WTC11 (cell line): ENCODE measurements around the gene KIRREL3. TPM values are rescaled to one million over a fixed set of nuclear protein-coding genes. Genes with fewer than 3 reads are reported as not detected.

Experiments
- ATAC-seq: fragments of 200-7000 bp; cut with Tn5 transposase; 2 replicates; pipeline ENCODE4 v1.10.0; 2021; ENCODE audit warnings: mild to moderate bottlenecking, moderate library complexity
- CTCF ChIA-PET: fragments of 300-600 bp; sonication (Branson Sonifier 250); formaldehyde crosslinking; loops from one replicate; lab custom pipeline; 2021; ENCODE audit warnings: antibody characterized with exemption; lab: Charles Lee
- POLR2A ChIA-PET: fragments of 350-600 bp; sonication (Branson Sonifier 250); formaldehyde crosslinking; loops from one replicate; lab custom pipeline; 2021; ENCODE audit warnings: antibody characterized with exemption; lab: Charles Lee
- DNase-seq: peaks from one replicate; pipeline ENCODE4 v3.0.0; 2021; ENCODE audit warnings: low spot score
- H3K27ac Mint-ChIP-seq: 2 replicates; pipeline ENCODE4 v1.8.0; 2021; ENCODE audit warnings: mixed read lengths
- H3K27me3 Mint-ChIP-seq: 2 replicates; pipeline ENCODE4 v1.8.0; 2021; ENCODE audit warnings: low read depth, mild to moderate bottlenecking, moderate library complexity, mixed read lengths
- H3K36me3 Mint-ChIP-seq: 2 replicates; pipeline ENCODE4 v1.8.0; 2021; ENCODE audit warnings: mixed read lengths
- H3K4me1 Mint-ChIP-seq: 2 replicates; pipeline ENCODE4 v1.8.0; 2022; ENCODE audit warnings: mixed read lengths
- H3K4me3 Mint-ChIP-seq: 2 replicates; pipeline ENCODE4 v1.8.0; 2021; ENCODE audit warnings: mild to moderate bottlenecking, moderate library complexity, mixed read lengths
- H3K9me3 Mint-ChIP-seq: 2 replicates; pipeline ENCODE4 v1.8.0; 2021; ENCODE audit warnings: mixed read lengths
- AFF4 ChIP-seq: sonication (generic); formaldehyde crosslinking; IDR thresholded peaks from 2 replicates; pipeline ENCODE4 v1.8.1; 2023; ENCODE audit warnings: mild to moderate bottlenecking, missing genetic modification reagents, borderline replicate concordance
- ATF3 ChIP-seq: sonication (generic); formaldehyde crosslinking; conservative IDR thresholded peaks from 2 replicates; pipeline ENCODE4 v1.8.1; 2022; ENCODE audit warnings: mild to moderate bottlenecking, missing genetic modification reagents
- ERG ChIP-seq: fragments of 250-450 bp; sonication (Bioruptor Pico); IDR thresholded peaks from 2 replicates; pipeline ENCODE4 v1.8.0; 2021; ENCODE audit warnings: mild to moderate bottlenecking
- FOXP1 ChIP-seq: sonication (generic); formaldehyde crosslinking; IDR thresholded peaks from 2 replicates; pipeline ENCODE4 v1.8.0; 2022; ENCODE audit warnings: missing genetic modification reagents, mild to moderate bottlenecking, moderate library complexity, borderline replicate concordance
- GRHL2 ChIP-seq: fragments of 250-450 bp; sonication (Bioruptor Pico); IDR thresholded peaks from 2 replicates; pipeline ENCODE4 v1.8.0; 2022; ENCODE audit warnings: mild to moderate bottlenecking, moderate library complexity; ENCODE audit not compliant: insufficient replicate concordance, severe bottlenecking
- IRF2 ChIP-seq: sonication (generic); formaldehyde crosslinking; IDR thresholded peaks from 2 replicates; pipeline ENCODE4 v1.8.0; 2022; ENCODE audit warnings: low read depth, missing genetic modification reagents, borderline replicate concordance
- NFE2L1 ChIP-seq: sonication (generic); formaldehyde crosslinking; IDR thresholded peaks from 2 replicates; pipeline ENCODE4 v1.8.1; 2023; ENCODE audit warnings: missing genetic modification reagents
- NR2C2 ChIP-seq: sonication (generic); formaldehyde crosslinking; IDR thresholded peaks from 2 replicates; pipeline ENCODE4 v1.8.0; 2022; ENCODE audit warnings: mild to moderate bottlenecking, missing genetic modification reagents
- NR3C1 ChIP-seq: sonication (generic); formaldehyde crosslinking; conservative IDR thresholded peaks from 2 replicates; pipeline ENCODE4 v1.8.1; 2023; ENCODE audit warnings: low read depth, mild to moderate bottlenecking, missing genetic modification reagents
- PREB ChIP-seq: sonication (generic); formaldehyde crosslinking; IDR thresholded peaks from 2 replicates; pipeline ENCODE4 v1.8.1; 2022; ENCODE audit warnings: mild to moderate bottlenecking, missing genetic modification reagents, moderate library complexity, borderline replicate concordance
- SMAD4 ChIP-seq: sonication (generic); formaldehyde crosslinking; IDR thresholded peaks from 2 replicates; pipeline ENCODE4 v1.8.0; 2022; ENCODE audit warnings: mild to moderate bottlenecking, missing genetic modification reagents
- TCF7 ChIP-seq: sonication (generic); formaldehyde crosslinking; IDR thresholded peaks from 2 replicates; pipeline ENCODE4 v1.8.0; 2022; ENCODE audit warnings: mild to moderate bottlenecking, low read depth, missing genetic modification reagents, moderate library complexity
- TP53 ChIP-seq: sonication (generic); formaldehyde crosslinking; IDR thresholded peaks from 2 replicates; pipeline ENCODE4 v1.8.1; 2023; ENCODE audit warnings: mild to moderate bottlenecking, missing genetic modification reagents
- ZBTB43 ChIP-seq: sonication (generic); formaldehyde crosslinking; IDR thresholded peaks from 2 replicates; pipeline ENCODE4 v1.8.1; 2023; ENCODE audit warnings: mild to moderate bottlenecking, missing genetic modification reagents
- ZNF263 ChIP-seq: sonication (generic); formaldehyde crosslinking; IDR thresholded peaks from 2 replicates; pipeline ENCODE4 v1.8.1; 2022; ENCODE audit warnings: low read depth, mild to moderate bottlenecking, moderate library complexity, missing genetic modification reagents
- ZNF512 ChIP-seq: sonication (generic); formaldehyde crosslinking; IDR thresholded peaks from 2 replicates; pipeline ENCODE4 v1.8.1; 2022; ENCODE audit warnings: missing genetic modification reagents, borderline replicate concordance
- total RNA-seq: library from RNA; stranded (reverse); gene quantifications from 3 replicates; pipeline ENCODE4 v1.2.3, GENCODE V29; 2021

Gene KIRREL3
- total RNA-seq, 1 experiment from 2014 or later = 0.59 TPM

- TF ChIP-seq ZNF263 (CRISPR knock-in tag) (no peak), AFF4 (no peak), TCF7 (CRISPR knock-in tag) (0 out of 2 replicates have a peak, but pooled peaks have one; percentile 45), GRHL2 (CRISPR knock-in tag) (no peak), ZBTB43 (no peak), NR2C2 (no peak), TP53 (CRISPR knock-in tag) (no peak), PREB (no peak)
- TF ChIP-seq, all 79 proteins: peak for 1
- no peak overlapping the region for H3K4me3 Mint-ChIP-seq
- no peak for DNase-seq
These were observed 549.3 kb downstream of the KIRREL3 start for GRCh38 chr11:126451211-126451802.

GRCh38 chr11:126450806-126451205 is 549.8 kb downstream of the KIRREL3 start:
- POLR2A ChIA-PET = no interaction called here
- CTCF ChIA-PET = no interaction called here
- Mint-ChIP-seq H3K27ac (peak overlapping the region; percentile 76; the same call in 1 of the 2 replicates), H3K36me3 (peaks cover 18% of the 10 kb centered on the region), H3K27me3 (no peaks in the 10 kb centered on the region; the same call in none of the 2 replicates), H3K4me1 (no peaks in the 10 kb centered on the region), H3K9me3 (peaks cover 20% of the 10 kb centered on the region), H3K4me3 (no peak overlapping the region)
- TF ChIP-seq IRF2 (CRISPR knock-in tag) = peak; percentile 70; the same call in 1 of the 2 replicates
- TF ChIP-seq SMAD4 (CRISPR knock-in tag) = no peak
- TF ChIP-seq FOXP1 (CRISPR knock-in tag) = 0 out of 2 replicates have a peak, but pooled peaks have one; percentile 55
- no peak for TF ChIP-seq ERG (CRISPR knock-in tag)
- TF ChIP-seq NFE2L1 (CRISPR knock-in tag) = 0 out of 2 replicates have a peak, but pooled peaks have one; percentile 30
- 0 out of 2 replicates have a peak, but pooled peaks have one; percentile 12 for TF ChIP-seq ATF3 (CRISPR knock-in tag)
- no peak for TF ChIP-seq ZNF512
- TF ChIP-seq NR3C1 (CRISPR knock-in tag) = no peak
- ATAC-seq (no peak), DNase-seq (no peak)

More at GRCh38 chr11:126451211-126451802, 549.3 kb downstream of the KIRREL3 start:
- Mint-ChIP-seq H3K4me1 (no peaks in the 10 kb centered on the region), H3K27me3 (no peaks in the 10 kb centered on the region; the same call in none of the 2 replicates), H3K9me3 (peaks cover 20% of the 10 kb centered on the region), H3K27ac (peak overlapping the region; percentile 76; the same call in 1 of the 2 replicates), H3K36me3 (peaks cover 18% of the 10 kb centered on the region)
- ChIA-PET CTCF (interaction anchor here (1.2 to 3.2 kb wide), 5 partner anchors 8 to 539 kb away, joined by 4 to 28 read pairs (median 10); no protein-coding TSS in a partner anchor), POLR2A (no interaction called here)
- ATAC-seq = no peak
